SW480 (cell line): ENCODE measurements around the gene RRAGA.
"Not testable (repeated sequence)": the region's sequence is repeated elsewhere in the genome, so short reads cannot be mapped to it uniquely, and the experiment has no call there.

Source experiments
- DNase-seq: peaks from one replicate; pipeline ENCODE4 v3.0.0-alpha.2; 2016; ENCODE audit warnings: low spot score

RRAGA gene

GRCh38 chr9:19048966-19049916 lies at the start of gene RRAGA:
Gene RRAGA, plus strand, starts transcription at chr9:19049427. Its CDS starts 233 bp downstream, at chr9:19049660.
- peak; percentile 98 for DNase-seq

- no peak for DNase-seq
Measured at GRCh38 chr9:19000133-19000532, 49.1 kb upstream of the RRAGA start.

- no peak for DNase-seq
Measured at GRCh38 chr9:19009391-19009965, 39.7 kb upstream of the RRAGA start.

GRCh38 chr9:19018201-19018600 lies 31.0 kb upstream of the RRAGA start:
- no peak for DNase-seq

- DNase-seq, result no peak
Measured at GRCh38 chr9:19020886-19021455, 28.3 kb upstream of the RRAGA start.

- not testable (repeated sequence) for DNase-seq
Measured at GRCh38 chr9:19021649-19022048, 27.6 kb upstream of the RRAGA start.

GRCh38 chr9:19022206-19022605 lies 27.0 kb upstream of the RRAGA start:
- no peak for DNase-seq

GRCh38 chr9:19023078-19023477 lies 26.1 kb upstream of the RRAGA start:
- DNase-seq, result no peak

- DNase-seq, result no peak
Measured at GRCh38 chr9:19026375-19026774, 22.9 kb upstream of the RRAGA start.

GRCh38 chr9:19027825-19028224 lies 21.4 kb upstream of the RRAGA start:
- DNase-seq, result no peak

- DNase-seq, result peak; percentile 61
Measured at GRCh38 chr9:19028835-19029451, 20.3 kb upstream of the RRAGA start.

GRCh38 chr9:19030899-19031298 lies 18.3 kb upstream of the RRAGA start:
- DNase-seq, result no peak

GRCh38 chr9:19032406-19032805 lies 16.8 kb upstream of the RRAGA start:
- DNase-seq, result no peak

- DNase-seq, result no peak
Measured at GRCh38 chr9:19033015-19033414, 16.2 kb upstream of the RRAGA start, which contains the start of gene SAXO1. Gene SAXO1, minus strand, starts transcription at chr9:19033209. Its CDS starts 301 bp downstream, at chr9:19032908.

- no peak for DNase-seq
Measured at GRCh38 chr9:19036611-19037010, 12.6 kb upstream of the RRAGA start.

GRCh38 chr9:19049917-19050636 lies 850 bp downstream of the RRAGA start:
- DNase-seq, result peak; percentile 46

GRCh38 chr9:19050637-19051591 lies 1.7 kb downstream of the RRAGA start:
- peak; percentile 42 for DNase-seq

- DNase-seq, result no peak
Measured at GRCh38 chr9:19057033-19057432, 7.8 kb downstream of the RRAGA start.

GRCh38 chr9:19074229-19074628 lies 25.0 kb downstream of the RRAGA start:
- no peak for DNase-seq

- DNase-seq, result peak; percentile 49
Measured at GRCh38 chr9:19074836-19075235, 25.6 kb downstream of the RRAGA start.

GRCh38 chr9:19085295-19085694 lies 36.1 kb downstream of the RRAGA start:
- peak; percentile 26 for DNase-seq
